ENCODE measurements around the gene SLC12A7. TPM values are rescaled to one million over a fixed set of nuclear protein-coding genes. Genes with fewer than 3 reads are reported as not detected.

Gene SLC12A7
- total and polyA plus RNA-seq, 2 of the 13 experiments (the other 11 are each of a cell fraction or from before 2014, with no cell fraction given) = 14.0 to 18.5 TPM

DNA sequence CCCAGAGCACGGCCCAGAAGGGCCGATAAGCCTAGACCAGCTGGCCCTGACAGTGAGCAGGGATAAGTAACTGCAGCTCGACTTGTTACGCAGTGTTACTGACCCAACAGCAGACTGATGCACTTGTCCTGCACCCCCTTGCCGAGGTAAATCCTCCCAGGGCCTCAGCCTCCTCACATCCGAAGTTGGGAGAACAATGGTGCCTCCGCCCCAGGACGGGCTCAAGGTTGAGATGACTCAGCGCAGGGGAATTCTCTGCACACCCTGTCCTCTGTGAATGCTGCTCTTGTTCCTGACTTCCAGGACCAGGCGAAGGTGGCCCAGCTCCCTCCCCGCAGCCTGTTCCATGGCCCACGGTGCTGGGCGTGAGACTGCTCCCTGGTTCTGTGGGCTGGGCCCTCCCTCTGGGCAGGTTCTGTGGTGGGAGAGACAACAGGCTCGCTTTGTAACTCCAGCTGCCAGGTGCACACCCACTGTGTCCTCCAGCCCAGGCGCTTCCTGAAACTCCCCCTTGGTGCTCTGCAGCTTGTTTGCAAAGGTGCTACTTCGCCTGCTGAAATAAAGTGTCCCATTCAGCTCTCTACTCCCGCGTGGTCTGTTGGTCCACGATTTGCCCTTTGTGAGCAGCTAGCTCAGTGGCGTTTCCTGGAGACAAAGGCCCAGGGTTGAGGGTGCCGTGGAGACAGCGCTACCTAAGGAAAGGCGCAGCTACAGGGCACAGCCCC lies 49.4 kb upstream of the SLC12A7 start (continued):
- TF ChIP-seq IKZF5 (CRISPR knock-in tag; IDR thresholded peaks at IDR 0.05) = 0 out of 2 replicates have a peak, but pooled peaks have one; percentile 12
- no peak for TF ChIP-seq AFF4 (CRISPR knock-in tag; IDR thresholded peaks at IDR 0.05)
- TF ChIP-seq BCL6 (CRISPR knock-in tag; IDR thresholded peaks at IDR 0.05) = peak; percentile 74
- no peak for TF ChIP-seq SMAD3 (CRISPR knock-in tag; IDR thresholded peaks at IDR 0.05)
- no peak for TF ChIP-seq SOX6 (IDR thresholded peaks at IDR 0.05)
- peak; percentile 98 for TF ChIP-seq SOX6 (CRISPR knock-in tag; IDR thresholded peaks at IDR 0.05)
- TF ChIP-seq TAF1 (CRISPR knock-in tag; IDR thresholded peaks at IDR 0.05) = 0 out of 2 replicates have a peak, but pooled peaks have one; percentile 39
- TF ChIP-seq FOSL1 (CRISPR knock-in tag; IDR thresholded peaks at IDR 0.05; ENCODE audit: borderline replicate concordance) = peak; percentile 98
- TF ChIP-seq MIER3 (CRISPR knock-in tag; IDR thresholded peaks at IDR 0.05; ENCODE audit: borderline replicate concordance) = peak; percentile 18; the same call in 1 of the 2 replicates
- peak; percentile 12 for TF ChIP-seq ZEB1 (IDR thresholded peaks at IDR 0.05; ENCODE audit: insufficient replicate concordance, low read depth)
- TF ChIP-seq MXD1 (CRISPR knock-in tag; IDR thresholded peaks at IDR 0.05) = no peak
- TF ChIP-seq ZMYM2 (CRISPR knock-in tag; IDR thresholded peaks at IDR 0.05) = peak; percentile 98
- TF ChIP-seq GATAD2A (CRISPR knock-in tag; IDR thresholded peaks at IDR 0.05) = peak; percentile 76
- peak; percentile 20; the same call in 1 of the 2 replicates for TF ChIP-seq SIX4 (CRISPR knock-in tag; IDR thresholded peaks at IDR 0.05)
- TF ChIP-seq ZNF768 (CRISPR knock-in tag; IDR thresholded peaks at IDR 0.05) = 0 out of 2 replicates have a peak, but pooled peaks have one; percentile 26
- TF ChIP-seq, protein P1, sequence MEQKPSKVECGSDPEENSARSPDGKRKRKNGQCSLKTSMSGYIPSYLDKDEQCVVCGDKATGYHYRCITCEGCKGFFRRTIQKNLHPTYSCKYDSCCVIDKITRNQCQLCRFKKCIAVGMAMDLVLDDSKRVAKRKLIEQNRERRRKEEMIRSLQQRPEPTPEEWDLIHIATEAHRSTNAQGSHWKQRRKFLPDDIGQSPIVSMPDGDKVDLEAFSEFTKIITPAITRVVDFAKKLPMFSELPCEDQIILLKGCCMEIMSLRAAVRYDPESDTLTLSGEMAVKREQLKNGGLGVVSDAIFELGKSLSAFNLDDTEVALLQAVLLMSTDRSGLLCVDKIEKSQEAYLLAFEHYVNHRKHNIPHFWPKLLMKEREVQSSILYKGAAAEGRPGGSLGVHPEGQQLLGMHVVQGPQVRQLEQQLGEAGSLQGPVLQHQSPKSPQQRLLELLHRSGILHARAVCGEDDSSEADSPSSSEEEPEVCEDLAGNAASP (CRISPR knock-in tag; IDR thresholded peaks at IDR 0.05; ENCODE audit: borderline replicate concordance) = peak; percentile 40; the same call in 1 of the 2 replicates
- TF ChIP-seq PCBP1 (IDR thresholded peaks at IDR 0.05; ENCODE audit: borderline replicate concordance, low read depth, low read length) = 0 out of 2 replicates have a peak, but pooled peaks have one; percentile 32
- TF ChIP-seq ATF3 (CRISPR knock-in tag; IDR thresholded peaks at IDR 0.05) = peak; percentile 99
- 0 out of 2 replicates have a peak, but pooled peaks have one; percentile 34 for TF ChIP-seq ZNF564 (CRISPR knock-in tag; IDR thresholded peaks at IDR 0.05)
- peak; percentile 41; the same call in 1 of the 2 replicates for TF ChIP-seq NFKBIZ (CRISPR knock-in tag; IDR thresholded peaks at IDR 0.05)
- TF ChIP-seq, protein P2, sequence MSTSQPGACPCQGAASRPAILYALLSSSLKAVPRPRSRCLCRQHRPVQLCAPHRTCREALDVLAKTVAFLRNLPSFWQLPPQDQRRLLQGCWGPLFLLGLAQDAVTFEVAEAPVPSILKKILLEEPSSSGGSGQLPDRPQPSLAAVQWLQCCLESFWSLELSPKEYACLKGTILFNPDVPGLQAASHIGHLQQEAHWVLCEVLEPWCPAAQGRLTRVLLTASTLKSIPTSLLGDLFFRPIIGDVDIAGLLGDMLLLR (CRISPR knock-in tag; IDR thresholded peaks at IDR 0.05) = peak; percentile 17; the same call in 1 of the 2 replicates
